Stimulated activated CD4-positive, alpha-beta T cell treated with anti-CD3 and anti-CD28 coated beads, Interleukin-4, amount 100 ng/mL, for 4 hours (primary cell): Measurements from ENCODE around the gene ELMO1.
A peak's percentile ranks its signal among the peaks of the same experiment; 100 is the strongest.

Source experiments
- DNase-seq, 2 experiments: peaks; one replicate each; pipeline ENCODE4 v3.0.0-alpha.2; 2020

Gene ELMO1

DNA sequence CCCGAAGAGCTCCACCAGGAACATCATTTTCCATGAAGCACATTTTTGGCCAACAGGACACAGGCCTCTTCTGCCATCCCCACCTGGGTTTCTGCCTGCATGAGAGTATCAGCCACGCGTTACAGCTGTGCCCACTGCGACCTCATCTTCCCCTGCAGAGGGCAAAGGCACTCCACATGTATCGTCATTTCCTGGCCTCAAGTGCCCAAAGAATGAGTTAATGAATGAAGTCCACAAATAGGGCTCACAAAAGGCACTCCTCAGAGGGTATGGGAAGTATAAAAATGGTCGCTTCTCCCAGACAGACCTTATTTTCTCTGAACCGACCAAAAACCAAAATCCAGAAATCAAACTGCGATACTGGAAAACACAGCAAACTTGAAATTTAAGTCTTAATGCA is 18.5 kb downstream of the ELMO1 start:
- no peak for DNase-seq

DNA sequence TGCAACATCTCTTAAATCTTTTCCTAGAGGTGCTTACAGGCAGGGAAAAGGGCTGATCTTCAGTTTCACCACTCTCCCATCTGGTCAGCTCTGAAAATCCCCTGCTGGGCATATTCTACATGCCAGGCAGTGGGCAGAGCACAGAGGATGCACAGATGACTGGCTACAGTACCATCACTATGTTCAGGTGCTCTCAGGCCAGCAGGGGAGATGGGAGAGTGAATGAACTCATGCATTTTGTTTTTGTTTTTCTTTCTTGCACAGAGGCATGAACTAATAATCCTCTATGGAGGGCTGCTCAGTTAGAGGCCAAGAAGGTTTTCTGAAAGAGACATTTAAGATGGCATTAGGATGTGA is 19.3 kb downstream of the ELMO1 start:
- DNase-seq = no peak

DNA sequence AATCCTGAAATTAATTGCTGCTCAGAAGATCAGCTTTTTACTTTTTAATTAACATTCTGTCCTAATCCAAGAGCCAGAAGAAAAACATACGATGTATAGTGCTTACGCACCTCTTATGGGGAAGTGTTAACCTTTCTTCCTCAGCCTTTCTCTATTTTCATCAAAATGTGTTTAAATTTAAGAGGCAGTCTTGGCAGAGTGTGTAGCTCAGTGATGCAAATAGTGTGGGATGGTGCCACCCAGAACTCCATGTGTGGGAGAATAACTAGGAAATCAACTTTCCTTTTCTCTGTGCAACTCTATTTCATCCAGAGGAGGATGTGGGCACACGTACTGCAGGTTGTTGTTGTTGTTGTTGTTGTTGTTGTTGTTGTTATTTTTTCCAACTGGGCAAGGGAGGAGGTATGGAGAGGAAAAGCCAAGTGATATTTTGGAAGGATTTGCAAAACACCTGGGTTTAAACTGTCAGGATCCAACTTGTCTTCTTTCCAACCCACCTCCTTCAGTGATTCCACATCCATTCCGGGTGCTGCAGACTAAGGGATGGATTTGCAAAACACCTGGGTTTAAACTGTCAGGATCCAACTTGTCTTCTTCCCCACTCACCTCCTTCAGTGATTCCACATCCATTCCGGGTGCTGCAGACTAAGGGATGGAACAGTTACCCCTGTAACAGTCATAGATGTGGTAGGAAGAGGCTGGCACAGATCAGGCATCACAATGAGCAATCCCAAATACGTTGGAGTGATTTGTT is 19.8 kb downstream of the ELMO1 start:
- DNase-seq = no peak

DNA sequence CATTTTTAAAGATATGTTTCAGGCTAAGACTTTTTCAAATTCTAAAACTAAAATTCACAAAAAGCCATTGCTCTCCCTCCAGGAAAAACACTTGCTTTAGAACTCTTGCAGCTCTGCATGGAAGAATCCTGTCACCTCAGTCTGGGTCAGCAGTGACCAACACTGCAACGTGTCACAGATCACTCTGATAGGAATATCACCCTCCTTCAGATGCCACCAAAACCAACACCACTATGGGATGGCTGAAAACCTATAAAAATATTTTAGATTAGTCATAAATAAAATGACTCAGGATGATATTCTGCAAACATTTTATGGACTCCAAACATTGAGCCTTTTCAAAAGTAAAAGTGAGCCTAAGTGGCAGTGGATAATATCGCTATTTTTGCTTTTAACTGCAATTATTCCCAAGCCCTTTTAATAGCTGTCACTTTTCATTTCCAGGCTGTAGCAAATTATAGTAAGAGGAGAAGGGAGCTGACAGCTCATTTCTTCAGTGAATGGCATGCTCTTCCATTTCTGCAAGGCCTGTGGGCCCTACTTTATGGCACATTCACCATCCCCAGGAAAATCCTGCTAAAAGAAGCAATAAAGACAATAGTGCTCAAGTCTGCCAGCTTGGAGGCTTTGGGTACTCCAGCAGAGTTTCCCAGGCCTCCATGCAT is 21.3 kb downstream of the ELMO1 start:
- DNase-seq = no peak

DNA sequence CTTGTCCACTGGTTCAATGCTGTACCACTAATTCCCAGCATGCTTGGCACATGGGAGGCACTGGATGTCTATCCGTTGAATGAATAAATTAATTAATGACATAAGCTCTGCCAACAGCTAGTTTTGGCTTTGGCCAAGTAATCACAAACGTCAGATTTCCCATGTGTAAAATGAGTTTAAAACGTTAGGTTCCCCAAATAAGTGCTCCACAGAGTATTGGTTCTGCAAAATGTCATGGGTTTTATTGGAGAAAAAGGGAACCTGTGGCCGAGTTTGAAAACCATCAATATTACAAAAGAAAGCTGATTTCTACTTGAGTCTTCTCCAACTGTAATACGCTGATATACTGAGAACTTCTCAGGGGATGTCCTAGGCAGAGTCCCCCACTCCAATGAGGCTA is 23.2 kb downstream of the ELMO1 start:
- no peak for DNase-seq

DNA sequence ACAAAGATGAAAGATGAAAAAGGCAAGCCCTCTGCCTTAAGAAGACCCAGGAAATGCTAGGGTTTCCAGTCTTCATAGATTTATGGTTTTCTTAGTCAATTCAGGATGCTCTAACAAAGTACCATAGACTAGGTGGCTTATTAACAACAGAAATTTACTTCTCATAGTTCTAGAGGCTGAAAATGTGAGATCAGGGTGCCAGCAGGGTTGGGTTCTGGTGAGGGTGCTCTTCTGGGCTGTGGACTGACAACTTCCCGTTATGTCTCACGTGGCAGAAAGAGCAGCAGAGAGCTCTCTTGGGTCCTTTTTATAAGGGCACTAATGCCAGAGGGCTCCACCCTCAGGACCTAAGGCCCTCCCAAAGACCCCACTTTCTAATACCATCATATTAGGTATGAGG is 23.7 kb downstream of the ELMO1 start:
- no peak for DNase-seq

DNA sequence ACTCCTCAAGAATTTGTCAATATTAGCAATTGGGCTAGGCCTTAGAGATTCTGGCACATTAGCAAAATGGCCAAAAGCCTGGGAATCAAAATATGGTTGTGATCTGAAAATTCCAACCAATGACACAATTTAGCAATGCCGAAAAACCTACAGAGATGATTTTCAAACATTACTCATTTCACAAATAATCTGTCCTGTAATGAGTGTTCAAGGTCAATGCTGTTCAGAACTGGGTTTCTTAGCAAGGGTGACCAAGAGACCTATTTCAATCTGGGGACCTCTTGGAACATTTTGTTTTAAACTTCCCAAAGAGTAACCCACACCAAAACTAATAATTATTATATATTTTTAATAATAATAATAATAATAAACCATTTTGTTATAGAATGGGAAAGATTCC is 24.1 kb downstream of the ELMO1 start:
- no peak for DNase-seq

DNA sequence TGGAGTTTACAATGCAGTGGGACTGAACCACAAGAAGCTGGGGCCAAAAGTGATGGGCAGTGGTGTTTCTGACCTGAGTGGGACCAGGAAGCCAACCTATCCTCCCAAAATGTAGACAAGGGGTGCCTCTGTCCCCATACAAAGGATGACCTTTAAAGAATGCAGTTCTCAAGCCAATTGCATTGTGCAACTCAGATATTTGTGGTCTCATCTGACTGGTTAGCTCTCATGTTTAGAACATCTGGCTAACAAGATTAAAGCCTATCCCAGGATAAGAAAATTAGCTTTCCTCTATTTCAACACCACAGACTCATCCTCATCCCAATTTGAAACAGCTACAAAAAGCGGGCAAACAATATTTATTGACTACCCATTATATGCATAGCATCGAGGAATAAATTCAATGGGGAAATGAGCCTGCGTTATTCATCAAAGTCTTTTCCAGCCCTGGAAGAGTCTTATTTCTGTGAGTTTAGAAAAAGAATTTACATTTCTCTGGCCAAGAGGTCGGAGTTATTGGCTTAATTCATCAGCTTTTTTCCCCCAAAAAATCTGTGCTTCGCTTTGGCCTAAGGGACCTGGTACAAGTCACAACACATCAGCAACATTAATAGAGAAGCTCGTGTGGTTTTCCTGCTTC is 26.7 kb downstream of the ELMO1 start:
- no peak for DNase-seq

DNA sequence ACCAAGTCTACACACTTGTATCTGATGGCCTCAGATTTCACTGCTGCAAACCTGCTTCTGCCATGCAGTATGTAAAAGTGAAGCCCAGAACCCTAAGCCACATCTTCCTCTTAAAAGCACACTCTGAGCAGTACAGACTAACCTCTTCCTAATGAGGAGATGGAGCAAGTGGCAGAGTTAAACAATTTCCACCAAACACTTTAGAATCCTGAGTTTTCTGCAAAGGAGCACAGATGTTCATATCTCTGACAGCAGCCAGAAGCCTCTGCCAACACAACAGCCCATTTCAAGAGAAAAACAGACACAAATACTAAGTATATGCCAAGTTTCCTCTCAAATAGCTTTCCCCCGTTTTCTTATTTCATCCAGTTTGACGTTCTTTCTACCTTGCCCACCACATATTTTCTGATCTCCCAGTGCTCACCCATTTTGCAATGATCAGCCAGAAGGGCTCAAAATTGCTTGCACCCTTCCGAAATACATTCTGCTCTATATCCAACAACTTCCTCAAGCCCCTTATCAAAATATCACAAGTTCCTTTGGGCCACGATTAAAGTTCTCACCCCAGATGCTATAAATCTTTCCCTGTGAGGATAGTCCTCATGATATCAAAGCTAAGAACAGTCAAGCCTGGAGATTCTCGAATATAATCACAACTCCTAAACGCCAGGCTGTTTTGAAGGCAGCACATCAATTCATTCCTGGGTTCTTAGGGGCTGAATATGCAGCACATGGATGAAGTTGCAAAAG is 27.5 kb downstream of the ELMO1 start:
- DNase-seq = no peak

DNA sequence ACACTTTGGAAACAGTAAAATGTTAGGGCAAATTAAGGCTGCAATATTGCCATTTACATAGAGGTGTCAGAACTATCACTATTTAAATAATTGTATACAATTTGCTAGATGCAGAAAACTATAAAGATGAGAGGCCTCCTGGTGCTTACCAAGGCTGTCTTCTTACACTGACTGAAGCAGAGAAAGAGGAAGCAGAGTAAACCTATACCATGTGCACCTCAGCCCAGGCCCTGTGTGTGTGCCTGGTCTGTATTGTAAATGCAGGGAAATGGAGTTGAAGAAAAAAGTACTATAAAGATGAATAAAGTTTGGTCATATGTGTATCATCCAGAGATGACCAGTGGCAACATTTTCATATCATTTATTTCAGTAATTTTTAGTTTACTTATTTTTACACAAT is 29.2 kb downstream of the ELMO1 start:
- no peak for DNase-seq

DNA sequence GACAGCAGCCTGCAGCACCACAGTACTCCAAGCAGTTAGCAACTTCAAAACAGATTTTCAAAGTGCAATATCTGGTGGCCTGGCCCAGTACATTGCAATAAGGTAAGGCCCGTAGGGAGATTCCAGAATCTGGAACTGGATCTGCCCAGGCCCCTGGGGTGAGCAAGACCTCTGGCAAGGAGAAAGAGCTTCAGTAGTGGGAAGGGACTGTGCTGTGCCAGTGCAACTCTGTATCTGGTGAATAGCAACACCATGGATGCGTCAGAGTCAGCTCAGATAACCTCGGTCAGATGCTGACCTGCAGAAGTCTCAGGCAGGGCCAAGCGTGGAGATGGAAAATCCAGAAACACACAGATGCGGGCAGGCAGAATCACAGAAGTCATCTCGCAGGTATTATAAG is 30.3 kb downstream of the ELMO1 start:
- DNase-seq = no peak

DNA sequence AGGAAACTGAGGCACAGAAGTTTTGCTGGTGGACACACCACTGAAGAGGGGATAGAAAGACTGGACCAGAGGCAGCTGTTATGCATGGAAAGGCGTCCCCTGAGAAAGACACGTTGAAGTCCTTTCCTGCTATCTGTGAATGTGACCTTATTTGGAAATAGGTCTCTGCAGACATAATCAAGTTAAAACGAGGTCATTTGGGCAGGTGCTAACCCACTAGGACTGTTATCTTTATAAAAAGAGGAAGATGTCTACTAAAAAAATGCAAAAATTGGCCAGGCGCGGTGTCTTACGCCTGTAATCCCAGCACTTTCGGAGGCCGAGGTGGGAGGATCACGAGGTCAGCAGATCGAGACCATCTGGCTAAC is 31.6 kb downstream of the ELMO1 start:
- no peak for DNase-seq

DNA sequence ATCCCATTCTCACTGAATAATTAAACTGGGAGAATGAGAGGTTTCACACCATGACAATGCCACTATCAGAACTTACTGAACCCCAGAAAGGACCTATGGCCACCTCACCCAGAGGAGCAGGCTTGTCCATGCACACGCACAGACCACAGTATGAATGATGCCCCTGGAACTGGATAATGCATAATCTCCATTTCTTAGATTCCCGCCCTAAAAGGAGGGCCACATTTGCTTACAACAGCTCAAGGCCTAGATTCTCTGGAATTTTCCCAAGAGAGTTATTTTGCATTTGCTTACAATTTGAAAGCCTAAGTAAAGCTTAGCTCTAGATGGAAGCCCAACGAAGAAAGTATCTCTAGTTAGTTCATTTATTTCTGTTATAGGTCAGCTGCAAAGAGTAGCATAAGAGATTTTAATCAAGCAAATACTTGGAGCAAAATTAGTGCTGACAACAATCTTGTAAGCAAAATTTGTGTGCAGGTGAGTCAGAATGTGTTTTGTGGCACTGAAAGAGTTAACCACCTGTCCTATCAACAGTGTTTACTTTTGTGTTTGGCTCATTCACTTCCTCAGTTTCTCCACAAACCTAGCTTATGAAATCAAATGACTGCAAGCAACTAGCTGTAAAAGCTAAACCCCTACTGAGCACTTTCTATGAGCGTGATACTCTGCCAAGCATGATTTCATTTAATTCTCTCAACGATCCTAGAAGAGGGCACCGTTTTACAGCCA is 32.1 kb downstream of the ELMO1 start:
- DNase-seq = no peak

DNA sequence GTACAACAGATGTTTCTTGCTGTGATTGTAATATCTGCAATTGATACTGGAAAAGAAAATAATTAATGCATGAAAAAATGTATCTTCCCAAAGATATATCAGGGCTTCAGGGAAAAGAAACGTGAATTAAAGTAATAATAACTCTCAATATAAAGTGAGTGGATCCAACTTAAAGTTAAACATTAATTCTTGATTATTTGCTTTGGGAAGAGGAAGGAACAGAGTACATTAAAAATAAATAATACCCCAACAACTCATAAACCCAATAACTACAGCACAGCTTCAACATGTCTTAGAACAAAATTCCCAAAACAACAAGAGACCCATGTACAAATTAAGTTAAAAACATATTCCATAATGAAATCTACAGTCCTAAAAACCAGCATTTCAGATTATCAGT is 33.0 kb downstream of the ELMO1 start:
- DNase-seq = no peak

DNA sequence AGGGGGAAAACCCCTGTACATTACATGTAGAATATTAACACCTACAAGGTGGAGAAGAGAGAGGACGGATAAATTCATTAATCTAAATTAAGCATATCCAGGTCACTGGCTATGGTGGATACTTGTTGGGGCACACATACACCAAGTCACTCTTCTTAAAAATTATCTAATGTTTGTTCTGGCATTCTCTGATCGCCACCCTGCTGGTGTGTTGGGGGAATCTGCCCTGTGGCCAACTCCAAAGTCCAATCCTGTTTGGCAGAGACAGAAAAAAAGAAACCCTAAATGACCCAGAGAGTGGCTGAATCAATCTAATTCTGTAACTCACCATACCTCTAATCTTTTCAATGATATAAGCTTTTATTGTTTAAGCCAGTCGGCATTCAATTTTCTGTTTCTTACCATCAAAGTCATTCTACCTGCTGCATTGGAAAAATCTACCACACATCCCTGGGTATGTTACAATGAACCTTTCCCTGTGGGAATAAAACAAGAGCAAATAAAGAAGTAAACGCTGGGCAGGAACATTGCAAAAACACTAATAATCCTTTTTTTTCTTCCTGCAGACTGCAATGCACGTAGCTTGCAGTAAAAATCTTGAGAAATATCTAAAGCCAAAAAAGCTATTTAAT is 34.2 kb downstream of the ELMO1 start:
- no peak for DNase-seq

DNA sequence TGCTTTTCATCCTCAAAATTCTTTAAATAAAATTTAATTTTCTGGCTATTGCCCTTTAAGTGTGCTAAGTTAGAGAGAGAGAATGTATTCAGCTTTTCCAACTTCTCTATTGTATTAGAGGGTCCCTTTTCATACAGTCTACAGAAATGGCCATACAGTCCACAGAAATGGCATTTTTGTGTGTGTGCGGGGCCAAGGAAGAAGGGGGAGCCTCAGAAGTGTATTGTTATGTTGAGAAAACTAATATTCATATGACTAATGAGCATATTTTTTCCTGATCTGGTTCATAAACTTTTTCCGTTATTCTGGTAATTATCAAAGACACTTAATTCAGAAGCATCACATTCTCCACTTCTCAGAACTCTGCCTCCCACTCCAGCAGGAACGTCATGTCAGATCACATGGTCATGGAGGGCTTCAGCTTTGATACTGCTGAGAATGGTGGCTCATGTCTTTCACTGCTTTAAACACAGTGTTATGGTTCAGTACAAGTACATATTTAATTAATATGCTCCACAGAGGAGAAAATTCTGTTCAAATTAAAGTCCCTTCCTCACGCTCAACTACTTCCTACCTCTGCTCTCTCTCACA is 37.1 kb downstream of the ELMO1 start:
- DNase-seq = peak; percentile 35 to 81

DNA sequence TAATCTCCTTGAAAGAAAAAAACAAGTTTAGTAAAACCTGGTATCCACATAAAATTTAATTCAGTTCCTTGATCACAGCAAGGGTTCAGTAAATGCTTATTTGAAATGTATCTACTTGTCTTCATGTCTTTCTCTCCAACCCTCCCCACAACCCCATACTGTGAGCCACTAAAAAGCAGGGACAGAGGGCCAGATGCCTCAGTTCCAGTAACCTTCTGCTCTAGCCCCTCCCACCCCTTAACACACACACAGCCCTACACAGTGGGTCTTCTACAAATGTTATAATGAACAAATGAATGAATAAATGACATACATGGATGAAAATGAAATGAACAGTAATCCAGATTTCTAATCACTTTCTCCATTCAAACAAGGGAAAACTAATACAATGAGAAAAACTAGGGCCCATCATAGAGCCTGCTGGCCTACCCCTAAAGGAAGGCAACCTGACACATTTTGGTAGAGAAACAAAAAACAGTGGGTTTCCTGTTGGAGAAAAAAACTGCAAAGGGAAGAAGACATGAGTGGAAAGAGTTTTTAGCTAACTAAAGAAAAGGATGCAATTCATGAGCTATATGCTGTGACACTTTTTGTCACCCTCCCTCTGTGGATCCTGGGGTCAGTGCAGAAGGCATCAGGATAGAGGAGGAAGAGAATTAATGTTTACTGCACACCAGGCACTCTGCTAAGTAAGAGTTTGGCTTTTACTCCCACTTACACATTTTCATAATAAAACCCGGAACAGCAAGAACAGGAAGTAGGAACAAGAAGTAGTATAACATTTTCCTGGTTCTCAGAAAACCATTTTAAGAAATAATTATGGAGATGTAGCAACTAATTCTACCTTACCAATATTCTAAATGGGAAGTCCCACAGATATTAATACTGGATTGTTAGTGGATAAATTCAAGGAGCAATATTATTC is 38.1 kb downstream of the ELMO1 start:
- no peak for DNase-seq

DNA sequence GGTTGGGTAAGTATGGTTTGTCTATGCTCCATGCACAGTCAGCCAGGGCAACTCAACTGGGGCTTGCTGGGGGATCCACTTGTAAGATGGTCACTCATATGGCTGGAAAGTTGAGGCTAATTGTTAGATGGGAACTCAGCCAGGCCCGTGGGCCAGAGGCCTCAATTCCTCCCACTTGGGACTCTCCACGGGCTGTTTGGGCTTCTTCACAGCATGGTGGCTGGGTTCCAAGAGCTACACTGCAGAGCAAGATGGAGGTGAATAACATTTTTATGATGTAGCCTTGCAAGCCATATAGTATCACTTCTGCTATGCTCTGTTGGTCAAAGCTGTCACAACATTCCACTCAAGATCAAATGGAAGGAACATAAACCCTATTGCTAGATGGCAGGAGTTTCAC is 39.2 kb downstream of the ELMO1 start:
- no peak for DNase-seq

DNA sequence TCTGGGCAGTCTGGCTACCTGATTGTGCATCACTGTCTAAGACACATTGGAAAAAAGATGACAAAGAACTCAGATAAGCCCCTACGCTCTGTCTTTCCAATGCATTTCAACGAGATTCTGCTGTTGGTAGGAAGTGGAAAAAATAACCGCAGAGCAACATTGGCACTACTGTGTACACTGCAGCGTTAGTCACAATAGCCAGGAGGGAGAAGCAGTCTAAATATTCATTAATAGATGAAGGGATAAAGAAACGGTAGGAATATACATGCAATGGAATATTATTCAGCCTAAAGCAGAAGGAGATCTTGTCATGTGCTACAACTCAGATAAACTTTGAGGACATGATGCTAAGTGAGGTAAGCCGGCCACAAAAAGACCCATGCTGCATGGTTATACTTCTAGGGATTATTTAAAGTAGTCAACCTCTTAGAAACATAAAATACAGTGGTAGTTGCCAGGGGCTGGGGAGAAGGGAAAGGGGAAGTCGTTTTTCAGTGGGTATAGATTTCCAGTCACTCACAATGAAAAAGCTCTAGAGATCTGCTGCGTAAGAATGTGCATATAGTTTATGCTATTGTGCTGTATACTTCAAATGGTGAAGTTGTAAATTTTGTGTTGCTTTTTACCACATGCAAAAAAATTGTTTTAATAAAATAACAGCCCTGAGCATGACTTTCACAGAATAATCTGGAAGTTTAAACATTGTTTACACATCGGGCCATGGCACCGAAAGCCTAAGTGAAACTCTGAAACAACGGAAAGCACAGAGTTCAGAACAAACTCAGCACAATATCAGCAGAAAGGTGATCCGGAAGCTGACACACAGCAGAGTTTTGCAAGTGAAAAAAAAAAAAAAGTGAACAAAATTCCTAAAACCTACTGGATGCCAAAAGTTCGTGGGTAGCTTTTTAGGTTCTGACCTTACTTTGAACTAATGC is 40.1 kb downstream of the ELMO1 start:
- DNase-seq = peak in 1 of 2 experiments; percentile 56

DNA sequence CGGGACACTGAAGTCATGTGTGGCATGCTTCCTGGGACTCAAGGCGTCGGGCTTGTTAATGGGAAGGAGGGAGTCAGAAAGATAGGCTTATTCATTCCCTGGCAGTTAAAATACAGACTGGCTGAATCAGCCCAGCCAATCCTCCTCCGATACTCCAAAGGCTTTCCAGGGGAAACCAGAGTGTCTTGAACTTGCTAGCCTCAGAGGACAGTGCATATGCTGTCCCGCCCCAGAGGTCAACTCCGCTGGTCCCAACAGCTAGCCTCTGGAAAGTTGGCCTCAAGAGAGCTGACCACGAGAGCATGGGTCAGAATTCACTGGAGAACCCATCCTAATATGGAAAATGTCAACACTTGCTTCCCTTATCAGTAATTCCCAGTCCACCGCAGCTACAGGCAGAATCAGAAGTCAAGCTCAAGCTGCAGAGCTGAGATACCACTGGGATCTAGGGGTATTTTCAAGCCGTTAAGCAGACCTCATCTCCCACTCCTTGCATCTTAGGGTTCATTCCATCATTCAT is 43.0 kb downstream of the ELMO1 start:
- DNase-seq = no peak
